DOHH2 (cell line): ENCODE results near the gene ZNF669.

Experiments
- H3F3A ChIP-seq: fragments of 200-600 bp; sonication (generic), shearing (Covaris generic); 2 replicates; pipeline ENCODE4 v1.6.0; 2016; ENCODE audit warnings: antibody characterized with exemption, mild to moderate bottlenecking; ENCODE audit not compliant: control insufficient read depth, insufficient read depth
- H3K27ac ChIP-seq: fragments of 200-600 bp; sonication (generic); 2 replicates; pipeline ENCODE4 v1.5.1; 2014; ENCODE audit warnings: low read depth, mild to moderate bottlenecking, low read length, moderate library complexity
- H3K27me3 ChIP-seq: fragments of 200-600 bp; sonication (generic); 2 replicates; pipeline ENCODE4 v1.6.1; 2014; ENCODE audit warnings: mild to moderate bottlenecking, low read length, mixed read lengths; ENCODE audit not compliant: control insufficient read depth
- H3K36me3 ChIP-seq: fragments of 200-600 bp; sonication (generic); 2 replicates; pipeline ENCODE4 v1.6.1; 2014; ENCODE audit warnings: mild to moderate bottlenecking, low read length, moderate library complexity, mixed read lengths; ENCODE audit not compliant: control insufficient read depth
- H3K4me1 ChIP-seq: fragments of 200-600 bp; sonication (generic); 2 replicates; pipeline ENCODE4 v1.6.1; 2014; ENCODE audit warnings: mild to moderate bottlenecking, low read length, mixed read lengths; ENCODE audit not compliant: control insufficient read depth
- H3K4me2 ChIP-seq: fragments of 200-600 bp; sonication (generic); 2 replicates; pipeline ENCODE4 v1.6.0; 2014; ENCODE audit warnings: mild to moderate bottlenecking, low read length, moderate library complexity
- H3K4me3 ChIP-seq: fragments of 200-600 bp; sonication (generic); 2 replicates; pipeline ENCODE4 v1.5.1; 2014; ENCODE audit warnings: mild to moderate bottlenecking, low read length, mixed read lengths
- H3K79me2 ChIP-seq: fragments of 200-600 bp; sonication (generic); 2 replicates; pipeline ENCODE4 v1.6.1; 2014; ENCODE audit warnings: mild to moderate bottlenecking, low read length, mixed read lengths; ENCODE audit not compliant: control insufficient read depth
- H3K9me2 ChIP-seq: fragments of 200-600 bp; sonication (generic); replicated peaks from 2 replicates; pipeline ENCODE4 v1.6.1; 2014; ENCODE audit warnings: mild to moderate bottlenecking, low read length, mixed read lengths; ENCODE audit not compliant: control insufficient read depth
- H3K9me3 ChIP-seq: fragments of 200-600 bp; sonication (generic); 2 replicates; pipeline ENCODE4 v1.6.1; 2014; ENCODE audit warnings: antibody characterized with exemption, low read length, mixed read lengths; ENCODE audit not compliant: control insufficient read depth, insufficient read depth
- H4K20me1 ChIP-seq: fragments of 200-600 bp; sonication (generic); 2 replicates; pipeline ENCODE4 v1.6.0; 2014; ENCODE audit warnings: low read depth, mild to moderate bottlenecking, antibody characterized with exemption, low read length, moderate library complexity; ENCODE audit not compliant: control insufficient read depth, insufficient read depth
- EZH2phosphoT487 ChIP-seq: fragments of 200-600 bp; sonication (generic); IDR thresholded peaks from 2 replicates; pipeline ENCODE4 v1.6.1; 2017; ENCODE audit warnings: borderline replicate concordance, mild to moderate bottlenecking, antibody characterized with exemption, low read length, moderate library complexity, mixed read lengths
- TF ChIP-seq, protein P1 (sequence below): fragments of 200-600 bp; sonication (generic); IDR thresholded peaks from one replicate; pipeline ENCODE4 v1.5.1; 2014; ENCODE audit warnings: antibody characterized with exemption, mild to moderate bottlenecking, low read depth, low read length; ENCODE audit not compliant: poor library complexity, severe bottlenecking

Gene ZNF669

GRCh38 chr1:247115545-247115944, 11.4 kb upstream of the ZNF669 start:
- H3K9me3 ChIP-seq, result peaks cover 3% of the 10 kb centered on the region; the same call in 1 of the 2 replicates
- no peaks in the 10 kb centered on the region for H3K79me2 ChIP-seq
- no peaks in the 10 kb centered on the region for H3K27me3 ChIP-seq
- H3K4me1 ChIP-seq, result no peaks in the 10 kb centered on the region
- no peaks in the 10 kb centered on the region for H3K36me3 ChIP-seq
- H3K4me3 ChIP-seq, result no peak overlapping the region
- no peak for TF ChIP-seq EZH2phosphoT487
- TF ChIP-seq, protein P1, sequence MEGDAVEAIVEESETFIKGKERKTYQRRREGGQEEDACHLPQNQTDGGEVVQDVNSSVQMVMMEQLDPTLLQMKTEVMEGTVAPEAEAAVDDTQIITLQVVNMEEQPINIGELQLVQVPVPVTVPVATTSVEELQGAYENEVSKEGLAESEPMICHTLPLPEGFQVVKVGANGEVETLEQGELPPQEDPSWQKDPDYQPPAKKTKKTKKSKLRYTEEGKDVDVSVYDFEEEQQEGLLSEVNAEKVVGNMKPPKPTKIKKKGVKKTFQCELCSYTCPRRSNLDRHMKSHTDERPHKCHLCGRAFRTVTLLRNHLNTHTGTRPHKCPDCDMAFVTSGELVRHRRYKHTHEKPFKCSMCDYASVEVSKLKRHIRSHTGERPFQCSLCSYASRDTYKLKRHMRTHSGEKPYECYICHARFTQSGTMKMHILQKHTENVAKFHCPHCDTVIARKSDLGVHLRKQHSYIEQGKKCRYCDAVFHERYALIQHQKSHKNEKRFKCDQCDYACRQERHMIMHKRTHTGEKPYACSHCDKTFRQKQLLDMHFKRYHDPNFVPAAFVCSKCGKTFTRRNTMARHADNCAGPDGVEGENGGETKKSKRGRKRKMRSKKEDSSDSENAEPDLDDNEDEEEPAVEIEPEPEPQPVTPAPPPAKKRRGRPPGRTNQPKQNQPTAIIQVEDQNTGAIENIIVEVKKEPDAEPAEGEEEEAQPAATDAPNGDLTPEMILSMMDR, result no peak
- no peaks in the 10 kb centered on the region for H3F3A ChIP-seq
- H4K20me1 ChIP-seq, result no peaks in the 10 kb centered on the region
- no peak overlapping the region for H3K4me2 ChIP-seq
- H3K9me2 ChIP-seq, result no peaks in the 10 kb centered on the region
- H3K27ac ChIP-seq, result no peak overlapping the region

GRCh38 chr1:247115141-247115510, 11.0 kb upstream of the ZNF669 start:
- no peak overlapping the region for H3K4me3 ChIP-seq
- H3K4me2 ChIP-seq, result no peak overlapping the region
- H3K79me2 ChIP-seq, result no peaks in the 10 kb centered on the region
- TF ChIP-seq, protein P1, result no peak
- TF ChIP-seq EZH2phosphoT487, result no peak
- H3F3A ChIP-seq, result no peaks in the 10 kb centered on the region
- no peaks in the 10 kb centered on the region for H3K36me3 ChIP-seq
- H3K27me3 ChIP-seq, result no peaks in the 10 kb centered on the region
- no peaks in the 10 kb centered on the region for H4K20me1 ChIP-seq
- no peaks in the 10 kb centered on the region for H3K9me2 ChIP-seq
- H3K4me1 ChIP-seq, result no peaks in the 10 kb centered on the region
- H3K9me3 ChIP-seq, result peaks cover 3% of the 10 kb centered on the region; the same call in 1 of the 2 replicates
- no peak overlapping the region for H3K27ac ChIP-seq

GRCh38 chr1:247114351-247115140, 10.4 kb upstream of the ZNF669 start:
- H3F3A ChIP-seq, result no peaks in the 10 kb centered on the region
- no peaks in the 10 kb centered on the region for H3K36me3 ChIP-seq
- H3K79me2 ChIP-seq, result no peaks in the 10 kb centered on the region
- no peak overlapping the region for H3K27ac ChIP-seq
- TF ChIP-seq, protein P1, result no peak
- no peak for TF ChIP-seq EZH2phosphoT487
- peaks cover 3% of the 10 kb centered on the region; the same call in 1 of the 2 replicates for H3K9me3 ChIP-seq
- H3K27me3 ChIP-seq, result no peaks in the 10 kb centered on the region
- no peak overlapping the region for H3K4me2 ChIP-seq
- H3K4me3 ChIP-seq, result no peak overlapping the region
- H4K20me1 ChIP-seq, result no peaks in the 10 kb centered on the region
- no peaks in the 10 kb centered on the region for H3K9me2 ChIP-seq
- H3K4me1 ChIP-seq, result no peaks in the 10 kb centered on the region
